Peyer's patch (tissue), 4 donors: ENCODE results near the gene KLF16.

ENCODE experiments used
- CTCF ChIP-seq, 6 experiments: fragments of 450-650 bp in 4 of 6; fragments of 200-600 bp in 2 of 6; sonication (generic) in 1 of 6; IDR thresholded peaks; one replicate each; pipeline ENCODE4 v1.5.1; 2017 to 2019; ENCODE audit warnings: antibody characterized with exemption in 6 of 6, mild to moderate bottlenecking in 3 of 6, moderate library complexity in 1 of 6
- POLR2A ChIP-seq, 2 donors: fragments of 450-650 bp; IDR thresholded peaks; one replicate each; pipeline ENCODE4 v1.5.1; 2017; ENCODE audit warnings: antibody characterized with exemption in 2 of 2, mild to moderate bottlenecking in 2 of 2, moderate library complexity in 2 of 2

GRCh38 chr19:1815605-1816529, 47.5 kb downstream of the KLF16 start:
- no peak for TF ChIP-seq CTCF (IDR thresholded peaks at IDR 0.05)
- TF ChIP-seq POLR2A (IDR thresholded peaks at IDR 0.05) = no peak
